ENCODE results near the gene RIPPLY3.

DNA sequence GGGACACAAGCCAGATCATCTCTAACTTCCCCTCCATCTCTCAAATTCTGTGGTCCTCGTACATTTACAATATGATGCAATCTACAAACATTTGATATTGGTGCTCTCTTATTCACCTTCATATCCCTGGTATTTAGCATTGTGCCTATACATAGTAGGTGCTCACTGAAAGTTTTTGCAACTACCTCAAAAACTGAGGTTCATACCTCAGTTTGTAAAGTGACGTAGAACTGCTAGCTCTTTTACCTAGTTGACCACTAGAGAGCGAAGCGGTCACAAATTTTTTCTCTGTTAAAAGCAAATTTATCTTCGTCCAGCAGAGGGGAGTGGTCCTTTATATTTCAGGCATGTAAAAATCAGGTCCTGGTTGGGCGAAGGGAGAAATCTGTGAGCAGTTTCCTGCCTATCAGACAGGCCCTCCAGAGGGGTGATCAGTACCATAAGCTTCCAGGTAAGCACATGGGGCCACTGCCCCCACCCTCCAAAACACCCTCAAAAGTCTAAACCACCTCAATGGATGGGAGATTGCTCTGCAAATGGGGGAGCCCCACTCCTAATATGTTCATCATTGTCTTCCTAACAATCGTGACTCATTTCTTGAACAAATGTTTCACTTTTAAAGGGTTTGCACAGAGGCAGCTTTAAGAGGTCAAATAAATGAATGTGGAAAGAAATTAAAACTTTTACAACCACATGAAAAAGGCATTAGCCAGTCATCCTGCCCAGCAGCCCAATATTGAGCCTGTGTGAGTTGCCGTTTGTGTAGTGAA, 29.4 kb upstream of the RIPPLY3 start:
- TF ChIP-seq, protein P1, sequence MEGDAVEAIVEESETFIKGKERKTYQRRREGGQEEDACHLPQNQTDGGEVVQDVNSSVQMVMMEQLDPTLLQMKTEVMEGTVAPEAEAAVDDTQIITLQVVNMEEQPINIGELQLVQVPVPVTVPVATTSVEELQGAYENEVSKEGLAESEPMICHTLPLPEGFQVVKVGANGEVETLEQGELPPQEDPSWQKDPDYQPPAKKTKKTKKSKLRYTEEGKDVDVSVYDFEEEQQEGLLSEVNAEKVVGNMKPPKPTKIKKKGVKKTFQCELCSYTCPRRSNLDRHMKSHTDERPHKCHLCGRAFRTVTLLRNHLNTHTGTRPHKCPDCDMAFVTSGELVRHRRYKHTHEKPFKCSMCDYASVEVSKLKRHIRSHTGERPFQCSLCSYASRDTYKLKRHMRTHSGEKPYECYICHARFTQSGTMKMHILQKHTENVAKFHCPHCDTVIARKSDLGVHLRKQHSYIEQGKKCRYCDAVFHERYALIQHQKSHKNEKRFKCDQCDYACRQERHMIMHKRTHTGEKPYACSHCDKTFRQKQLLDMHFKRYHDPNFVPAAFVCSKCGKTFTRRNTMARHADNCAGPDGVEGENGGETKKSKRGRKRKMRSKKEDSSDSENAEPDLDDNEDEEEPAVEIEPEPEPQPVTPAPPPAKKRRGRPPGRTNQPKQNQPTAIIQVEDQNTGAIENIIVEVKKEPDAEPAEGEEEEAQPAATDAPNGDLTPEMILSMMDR (conservative IDR thresholded peaks at IDR 0.05; ENCODE audit: low read length) = peak; percentile 98
- TF ChIP-seq EZH2phosphoT487 (IDR thresholded peaks at IDR 0.05; ENCODE audit: borderline replicate concordance) = no peak

All from Loucy (cell line).